Body of pancreas (tissue), 4 donors: ENCODE results near the gene HDDC3. TPM values are rescaled to one million over a fixed set of nuclear protein-coding genes. Genes with fewer than 3 reads are reported as not detected.

Source experiments
- ATAC-seq: fragments of 150-250 bp; one replicate; pipeline ENCODE4 v1.9.1; 2016
- DNase-seq, 4 donors: peaks; one replicate each; pipeline ENCODE4 v3.0.0-alpha.2; 2019
- H3K27ac ChIP-seq, 4 donors: fragments of 200-600 bp; sonication (generic); 1 replicate in 3 of 4; 2 replicates in 1 of 4; pipeline versions ENCODE4 v1.5.1 to v1.6.1; 2016 to 2019; ENCODE audit warnings: mild to moderate bottlenecking in 1 of 4, mixed read lengths in 1 of 4, moderate library complexity in 1 of 4
- H3K27me3 ChIP-seq, 2 donors: fragments of 200-600 bp; sonication (generic); one replicate each; pipeline ENCODE4 v1.6.0; 2016; ENCODE audit warnings: mild to moderate bottlenecking in 1 of 2
- H3K36me3 ChIP-seq, 2 donors: fragments of 200-600 bp; sonication (generic); replicated peaks in 1 of 2; 2 replicates each; pipeline ENCODE4 v1.5.1; 2016; ENCODE audit warnings: low read depth in 2 of 2; ENCODE audit not compliant: insufficient read depth in 1 of 2
- H3K4me1 ChIP-seq: fragments of 200-600 bp; sonication (generic); one replicate; pipeline ENCODE4 v1.6.0; 2016
- H3K4me3 ChIP-seq, 2 donors: fragments of 200-600 bp; sonication (generic); 1 replicate in 1 of 2; 2 replicates in 1 of 2; pipeline ENCODE4 v1.5.1; 2016 to 2019
- H3K9me3 ChIP-seq, 3 donors: fragments of 200-600 bp; sonication (generic); 1 replicate in 2 of 3; 2 replicates in 1 of 3; pipeline ENCODE4 v1.5.1; 2016
- CTCF ChIP-seq, 7 experiments: fragments of 450-650 bp in 4 of 7; fragments of 200-600 bp in 3 of 7; sonication (generic) in 3 of 7; IDR thresholded peaks; one replicate each; pipeline ENCODE4 v1.5.1; 2016 to 2019; ENCODE audit warnings: antibody characterized with exemption in 7 of 7
- POLR2A ChIP-seq, 3 donors: fragments of 450-650 bp; IDR thresholded peaks; one replicate each; pipeline ENCODE4 v1.6.1; 2016; ENCODE audit warnings: antibody characterized with exemption in 3 of 3, mild to moderate bottlenecking in 2 of 3
- WGBS, 2 donors: methylation state at CpG; one replicate each; pipeline ENCODE4 v1.1.5; 2017; 5-methylcytosine and 5-hydroxymethylcytosine counted together
- intact Hi-C: fragments of 100-400 bp; cut with DNase I; formaldehyde crosslinking; loops from one replicate; pipeline ENCODE4 v1.15.1; 2023
- total RNA-seq, 2 donors: library from RNA; depleted of rRNA; stranded (reverse); fragments of >200 nt; gene quantifications; one replicate each; pipeline ENCODE4 v1.1.0, GENCODE V29; 2016

HDDC3 gene
- total RNA-seq, 2 donors from 2014 or later, result 13.8 to 14.5 TPM

- DNase-seq (no peak), ATAC-seq (no peak)
- no peaks in the 10 kb centered on the region for H3K36me3 ChIP-seq
- intact Hi-C loops, result no loop called here
- no peak overlapping the region for H3K27ac ChIP-seq
- WGBS, 2 donors, result 94 to 96% methylated on average over 17 to 21 of the region's 21 CpGs
- H3K9me3 ChIP-seq, result no peaks in the 10 kb centered on the region
- no peak overlapping the region for H3K4me3 ChIP-seq
- no peaks in the 10 kb centered on the region for H3K27me3 ChIP-seq
- no peaks in the 10 kb centered on the region for H3K4me1 ChIP-seq
- TF ChIP-seq CTCF (IDR thresholded peaks at IDR 0.05) (no peak), POLR2A (IDR thresholded peaks at IDR 0.05) (no peak)
These were observed 41.9 kb upstream of the HDDC3 start for GRCh38 chr15:90974216-90974615.

GRCh38 chr15:90972133-90972532 is 39.8 kb upstream of the HDDC3 start:
- Histone ChIP-seq H3K36me3 (no peaks in the 10 kb centered on the region), H3K27me3 (no peaks in the 10 kb centered on the region), H3K4me1 (no peaks in the 10 kb centered on the region), H3K27ac (no peak overlapping the region), H3K9me3 (no peaks in the 10 kb centered on the region), H3K4me3 (no peak overlapping the region)
- TF ChIP-seq POLR2A (IDR thresholded peaks at IDR 0.05), result no peak
- no peak for TF ChIP-seq CTCF (IDR thresholded peaks at IDR 0.05)
- intact Hi-C loops, result no loop called here
- DNase-seq (no peak), ATAC-seq (no peak)
- 94% methylated on average over 5 of the region's 5 CpGs for WGBS, 2 donors

DNA sequence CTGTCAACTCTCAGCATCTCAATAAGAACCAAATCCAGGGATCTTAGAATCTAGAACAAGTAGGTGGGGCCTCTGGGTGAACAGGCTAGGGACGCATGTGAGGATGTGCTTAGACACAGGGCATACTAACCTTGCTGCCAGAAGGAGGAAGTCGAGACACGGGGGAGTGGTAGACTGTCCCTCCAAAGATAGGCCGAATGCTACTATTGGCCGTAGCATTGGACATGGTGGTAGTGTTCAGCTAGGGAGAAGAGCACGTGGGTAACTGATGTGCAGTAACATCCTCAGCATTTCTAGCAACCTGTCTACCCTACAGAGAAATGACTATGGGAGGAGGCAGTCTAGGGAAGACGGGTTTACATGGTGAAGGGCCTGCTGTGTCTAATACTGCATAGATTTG is 37.9 kb upstream of the HDDC3 start:
- Histone ChIP-seq H3K27ac (no peak overlapping the region), H3K9me3 (no peaks in the 10 kb centered on the region), H3K36me3 (peaks cover 0 to 3% of the 10 kb centered on the region in 2 donors), H3K4me3 (no peak overlapping the region), H3K27me3 (no peaks in the 10 kb centered on the region), H3K4me1 (no peaks in the 10 kb centered on the region)
- intact Hi-C loops, result no loop called here
- DNase-seq (no peak), ATAC-seq (no peak)
- WGBS, 2 donors, result 87 to 90% methylated on average over 7 of the region's 7 CpGs
- no peak for TF ChIP-seq POLR2A (IDR thresholded peaks at IDR 0.05)
- TF ChIP-seq CTCF (IDR thresholded peaks at IDR 0.05), result no peak

DNA sequence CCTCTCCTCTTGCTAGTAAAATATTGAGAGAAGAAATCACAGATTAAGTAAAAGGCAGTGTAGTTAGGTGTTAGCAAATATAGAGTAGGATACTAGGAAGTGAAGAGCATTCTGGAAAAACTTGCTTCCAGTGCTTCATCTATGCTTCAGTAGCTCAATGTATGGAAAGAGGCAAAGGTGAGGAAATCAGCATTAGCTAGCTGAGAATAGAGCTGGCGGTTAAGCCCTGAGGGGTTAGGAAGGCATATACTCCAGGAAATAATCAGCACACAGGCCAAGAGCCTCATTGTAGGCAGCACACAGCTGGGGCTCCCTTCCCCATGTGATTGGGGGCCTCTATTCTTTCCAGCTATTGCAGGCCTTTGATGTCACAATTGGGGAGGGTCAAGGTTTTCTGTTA is 36.1 kb upstream of the HDDC3 start:
- TF ChIP-seq POLR2A (IDR thresholded peaks at IDR 0.05) (no peak), CTCF (IDR thresholded peaks at IDR 0.05) (no peak)
- ATAC-seq, result no peak
- Histone ChIP-seq H3K9me3 (no peaks in the 10 kb centered on the region), H3K4me1 (no peaks in the 10 kb centered on the region), H3K4me3 (no peak overlapping the region), H3K27ac (no peak overlapping the region), H3K36me3 (peaks cover 0 to 3% of the 10 kb centered on the region in 2 donors), H3K27me3 (no peaks in the 10 kb centered on the region)
- no peak for DNase-seq
- WGBS, 2 donors, result 91 to 100% methylated on average over 1 of the region's 1 CpG
- intact Hi-C loops, result no loop called here

- Histone ChIP-seq H3K4me1 (no peaks in the 10 kb centered on the region), H3K36me3 (peaks cover 0 to 3% of the 10 kb centered on the region in 2 donors), H3K27me3 (no peaks in the 10 kb centered on the region), H3K27ac (no peak overlapping the region), H3K9me3 (no peaks in the 10 kb centered on the region), H3K4me3 (no peak overlapping the region)
- ATAC-seq, result no peak
- DNase-seq, result no peak
- intact Hi-C loops, result no loop called here
- TF ChIP-seq POLR2A (IDR thresholded peaks at IDR 0.05) (no peak), CTCF (IDR thresholded peaks at IDR 0.05) (no peak)
- WGBS, 2 donors, result 95 to 96% methylated on average over 5 of the region's 5 CpGs
These were observed 34.9 kb upstream of the HDDC3 start for GRCh38 chr15:90967206-90967605.
